GM12873 (cell line): ENCODE results near the gene COX11.

Experiments used
- TF ChIP-seq, protein P1 (sequence below): IDR thresholded peaks from 2 replicates; pipeline ENCODE4 v1.5.1; 2012; ENCODE audit warnings: low read depth, mild to moderate bottlenecking, moderate library complexity, low read length, control low read depth; ENCODE audit not compliant: insufficient read depth; ENCODE audit errors: missing control alignments

COX11 gene

GRCh38 chr17:54977744-54978143 is 9.3 kb upstream of the COX11 start:
- TF ChIP-seq, protein P1, sequence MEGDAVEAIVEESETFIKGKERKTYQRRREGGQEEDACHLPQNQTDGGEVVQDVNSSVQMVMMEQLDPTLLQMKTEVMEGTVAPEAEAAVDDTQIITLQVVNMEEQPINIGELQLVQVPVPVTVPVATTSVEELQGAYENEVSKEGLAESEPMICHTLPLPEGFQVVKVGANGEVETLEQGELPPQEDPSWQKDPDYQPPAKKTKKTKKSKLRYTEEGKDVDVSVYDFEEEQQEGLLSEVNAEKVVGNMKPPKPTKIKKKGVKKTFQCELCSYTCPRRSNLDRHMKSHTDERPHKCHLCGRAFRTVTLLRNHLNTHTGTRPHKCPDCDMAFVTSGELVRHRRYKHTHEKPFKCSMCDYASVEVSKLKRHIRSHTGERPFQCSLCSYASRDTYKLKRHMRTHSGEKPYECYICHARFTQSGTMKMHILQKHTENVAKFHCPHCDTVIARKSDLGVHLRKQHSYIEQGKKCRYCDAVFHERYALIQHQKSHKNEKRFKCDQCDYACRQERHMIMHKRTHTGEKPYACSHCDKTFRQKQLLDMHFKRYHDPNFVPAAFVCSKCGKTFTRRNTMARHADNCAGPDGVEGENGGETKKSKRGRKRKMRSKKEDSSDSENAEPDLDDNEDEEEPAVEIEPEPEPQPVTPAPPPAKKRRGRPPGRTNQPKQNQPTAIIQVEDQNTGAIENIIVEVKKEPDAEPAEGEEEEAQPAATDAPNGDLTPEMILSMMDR: no peak

DNA sequence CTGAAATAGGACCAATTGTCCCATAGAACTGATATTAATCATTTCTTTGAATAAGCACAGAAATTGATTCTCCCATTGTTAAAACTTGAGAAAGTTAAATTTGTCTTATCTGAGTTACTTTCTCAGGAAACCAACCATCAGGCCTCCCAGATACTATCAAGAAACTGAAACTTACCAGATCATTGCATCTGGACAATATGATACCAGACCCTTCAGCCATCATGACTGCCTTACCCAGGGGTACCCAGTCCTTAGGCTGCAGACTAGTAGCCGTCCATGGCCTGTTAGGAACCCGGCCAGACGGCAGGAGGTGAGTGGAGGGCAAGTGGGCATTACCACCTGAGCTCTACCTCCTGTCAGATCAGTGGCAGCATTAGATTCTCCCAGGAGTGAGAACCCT is 7.9 kb upstream of the COX11 start:
- TF ChIP-seq, protein P1: no peak

GRCh38 chr17:54974759-54975158 is 6.3 kb upstream of the COX11 start:
- TF ChIP-seq, protein P1: no peak

- TF ChIP-seq, protein P1: no peak
These were observed 4.1 kb upstream of the COX11 start for GRCh38 chr17:54972406-54973138.

- TF ChIP-seq, protein P1: no peak
These were observed 3.4 kb upstream of the COX11 start for GRCh38 chr17:54971901-54972300.

DNA sequence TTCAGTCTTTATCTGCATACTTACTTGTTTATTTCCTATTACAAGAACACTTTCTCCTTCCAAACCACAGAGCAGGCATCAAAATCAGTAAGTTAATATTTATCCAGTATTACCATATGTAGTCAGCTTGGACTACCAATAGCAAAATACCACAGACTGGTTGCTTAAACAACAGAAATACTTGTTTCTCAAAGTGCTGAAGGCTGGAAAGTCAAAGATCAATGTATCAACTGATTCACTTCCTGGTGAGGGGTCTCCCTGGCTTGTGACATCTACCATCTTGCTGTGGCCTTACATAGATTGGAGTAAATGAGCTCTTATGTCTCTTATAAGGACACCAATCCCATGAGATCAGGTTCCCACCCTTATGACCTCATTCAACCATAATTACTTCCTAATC is 2.7 kb upstream of the COX11 start:
- TF ChIP-seq, protein P1: no peak

- TF ChIP-seq, protein P1: no peak
These were observed 1.5 kb upstream of the COX11 start for GRCh38 chr17:54969658-54970572.
